Liver (tissue), 9 donors: ENCODE data around the gene CDC5L. TPM values are rescaled to one million over a fixed set of nuclear protein-coding genes. Genes with fewer than 3 reads are reported as not detected.

Source experiments
- DNase-seq: peaks from one replicate; pipeline ENCODE4 v3.0.0-alpha.2; 2017; ENCODE audit warnings: low spot score
- H3K27ac ChIP-seq, 2 donors: one replicate each; pipeline ENCODE4 v1.7.0; 2013; ENCODE audit warnings: inconsistent platforms in 2 of 2, low read length in 2 of 2, control low read depth in 1 of 2, low read depth in 1 of 2, mild to moderate bottlenecking in 1 of 2
- H3K27me3 ChIP-seq, 4 donors: one replicate each; pipeline versions ENCODE4 v1.6.1 to v1.7.0; 2013; ENCODE audit warnings: low read length in 3 of 4, inconsistent platforms in 1 of 4, mild to moderate bottlenecking in 1 of 4, moderate library complexity in 1 of 4; ENCODE audit not compliant: control insufficient read depth in 4 of 4, insufficient read depth in 4 of 4
- H3K36me3 ChIP-seq, 4 donors: one replicate each; pipeline versions ENCODE4 v1.6.1 to v1.7.0; 2013; ENCODE audit warnings: low read length in 3 of 4, mild to moderate bottlenecking in 3 of 4, low read depth in 1 of 4, moderate library complexity in 1 of 4; ENCODE audit not compliant: control insufficient read depth in 4 of 4, insufficient read depth in 3 of 4
- H3K4me1 ChIP-seq, 4 donors: one replicate each; pipeline versions ENCODE4 v1.6.1 to v1.7.0; 2013; ENCODE audit warnings: low read length in 3 of 4, mild to moderate bottlenecking in 3 of 4, moderate library complexity in 1 of 4; ENCODE audit not compliant: control insufficient read depth in 4 of 4, insufficient read depth in 4 of 4
- H3K4me3 ChIP-seq, 3 donors: one replicate each; pipeline versions ENCODE4 v1.6.1 to v1.7.0; 2013; ENCODE audit warnings: low read length in 3 of 3, control low read depth in 1 of 3, low read depth in 1 of 3, mild to moderate bottlenecking in 1 of 3
- H3K9ac ChIP-seq, 2 donors: one replicate each; pipeline ENCODE4 v1.7.0; 2013; ENCODE audit warnings: low read length in 2 of 2, mild to moderate bottlenecking in 2 of 2, moderate library complexity in 2 of 2, control low read depth in 1 of 2, low read depth in 1 of 2
- H3K9me3 ChIP-seq, 4 donors: one replicate each; pipeline versions ENCODE4 v1.6.1 to v1.7.0; 2013; ENCODE audit warnings: low read length in 3 of 4; ENCODE audit not compliant: control insufficient read depth in 4 of 4
- EGR1 ChIP-seq, 2 donors: IDR thresholded peaks; 2 replicates each; pipeline ENCODE4 v1.6.1; 2016 to 2018; ENCODE audit warnings: antibody characterized with exemption in 2 of 2, low read depth in 2 of 2
- FOXA1 ChIP-seq: IDR thresholded peaks from 2 replicates; pipeline ENCODE4 v1.6.1; 2016; ENCODE audit warnings: antibody characterized with exemption
- FOXA2 ChIP-seq: IDR thresholded peaks from 2 replicates; pipeline ENCODE4 v1.6.1; 2016; ENCODE audit warnings: antibody characterized with exemption
- GABPA ChIP-seq, 2 donors: IDR thresholded peaks in 1 of 2; conservative IDR thresholded peaks in 1 of 2; 2 replicates each; pipeline ENCODE4 v1.6.1; 2016; ENCODE audit warnings: antibody characterized with exemption in 2 of 2, mild to moderate bottlenecking in 1 of 2, moderate library complexity in 1 of 2
- HNF4A ChIP-seq, 2 donors: conservative IDR thresholded peaks; 2 replicates each; pipeline ENCODE4 v1.6.1; 2016; ENCODE audit warnings: antibody characterized with exemption in 2 of 2, mild to moderate bottlenecking in 2 of 2
- JUND ChIP-seq, 2 donors: IDR thresholded peaks; 2 replicates each; pipeline ENCODE4 v1.6.1; 2016; ENCODE audit warnings: antibody characterized with exemption in 2 of 2
- NR2F2 ChIP-seq: IDR thresholded peaks from 2 replicates; pipeline ENCODE4 v1.6.1; 2016; ENCODE audit warnings: antibody characterized with exemption
- RXRA ChIP-seq, 2 donors: IDR thresholded peaks; 2 replicates each; pipeline ENCODE4 v1.6.1; 2017 to 2018; ENCODE audit warnings: antibody characterized with exemption in 2 of 2, mild to moderate bottlenecking in 1 of 2
- SP1 ChIP-seq: IDR thresholded peaks from 2 replicates; pipeline ENCODE4 v1.6.1; 2018; ENCODE audit warnings: antibody characterized with exemption, mild to moderate bottlenecking
- TAF1 ChIP-seq: conservative IDR thresholded peaks from 2 replicates; pipeline ENCODE4 v1.6.1; 2016; ENCODE audit warnings: antibody characterized with exemption, mild to moderate bottlenecking
- YY1 ChIP-seq: IDR thresholded peaks from 2 replicates; pipeline ENCODE4 v1.6.1; 2016; ENCODE audit warnings: antibody characterized with exemption, mild to moderate bottlenecking
- WGBS: extraction: QIAGEN DNeasy Blood & Tissue Kit; methylation state at CpG from one replicate; pipeline ENCODE4 v1.1.7; 2013; 5-methylcytosine and 5-hydroxymethylcytosine counted together
- polyA plus RNA-seq, 2 donors: library from polyadenylated mRNA; stranded (reverse) in 1 of 2; unstranded in 1 of 2; fragments of 200-250 nt in 1 of 2; fragments of >200 nt in 1 of 2; fragmentation: Nextera tagmentation in 1 of 2; extraction: Ambion mirVana in 1 of 2; gene quantifications; one replicate each; pipeline versions ENCODE4 v1.2.1 to v1.2.3, GENCODE V29; 2013 to 2015
- total RNA-seq, 2 donors: library from RNA; depleted of rRNA; stranded (reverse); fragments of >200 nt; gene quantifications; one replicate each; pipeline ENCODE4 v1.2.3, GENCODE V29; 2014
- TF ChIP-seq, protein P1 (sequence below): fragments of 150-350 bp; IDR thresholded peaks from 2 replicates; pipeline ENCODE4 v1.5.1; 2017; ENCODE audit warnings: improper control_type of control experiment, low read depth, low read length; ENCODE audit not compliant: missing input control
- TF ChIP-seq, protein P2 (sequence below): IDR thresholded peaks from 2 replicates; pipeline ENCODE4 v1.6.1; 2016; ENCODE audit warnings: antibody characterized with exemption, mild to moderate bottlenecking
- TF ChIP-seq, protein P3 (sequence below): IDR thresholded peaks from 2 replicates; pipeline ENCODE4 v1.6.1; 2016; ENCODE audit warnings: antibody characterized with exemption
- TF ChIP-seq, protein P4 (sequence below): IDR thresholded peaks from 2 replicates; pipeline ENCODE4 v1.6.1; 2016; ENCODE audit warnings: antibody characterized with exemption
- donor health status: healthy.
- donor health status: healthy.
- donor health status: healthy.
- donor health status: healthy.
- donor health status: healthy.

The CDC5L gene
- total RNA-seq (10 to 100 TPM; 12.2 to 12.3 TPM), polyA plus RNA-seq (1 to 10 TPM; 5.4 to 9.8 TPM)

DNA sequence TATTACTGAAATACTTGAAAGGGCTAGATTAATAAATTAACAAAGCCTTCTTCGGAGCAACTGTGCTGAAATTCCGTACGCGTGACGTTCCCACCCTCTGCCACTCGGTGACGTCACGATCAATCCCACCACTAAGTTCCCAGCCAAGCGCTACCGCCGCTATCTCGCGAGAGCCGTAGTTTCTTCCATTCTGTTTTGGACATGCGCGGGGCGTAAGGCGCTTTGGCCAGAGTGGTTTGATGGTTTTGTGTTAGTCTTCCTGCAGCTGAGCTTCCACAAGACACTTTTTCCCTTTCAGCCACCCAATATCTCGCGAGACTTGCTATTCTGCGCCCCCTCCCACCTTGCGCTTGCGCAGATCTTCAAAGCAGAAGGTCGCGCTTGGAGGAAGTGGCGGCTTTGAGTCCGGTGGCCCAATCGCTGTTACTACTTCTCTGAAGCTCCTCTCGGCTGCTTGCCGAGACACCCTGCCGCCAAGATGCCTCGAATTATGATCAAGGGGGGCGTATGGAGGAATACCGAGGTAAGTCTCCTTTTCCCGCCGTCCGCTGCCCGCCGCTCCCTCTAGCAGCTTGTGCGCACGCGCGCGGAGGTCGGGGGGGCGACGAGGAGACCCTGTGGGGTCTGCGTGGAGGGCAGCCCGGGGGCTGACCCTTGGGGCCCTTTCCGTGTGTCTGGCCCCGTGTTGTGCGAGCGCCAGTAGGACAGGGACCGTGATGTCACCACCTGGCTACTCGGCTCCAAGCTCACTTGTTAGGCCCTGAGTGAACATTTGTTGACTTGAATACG lies at the start of gene CDC5L:
CDC5L (plus strand) TSS at position 361 of the 789 bp plus-strand sequence; CDS start at position 479, 118 bp downstream.
- H3K4me1 ChIP-seq = peaks cover 0 to 44% (median 30%) of the 10 kb centered on the region in 4 donors
- TF ChIP-seq JUND (IDR thresholded peaks at IDR 0.05) = peak; percentile 19 to 69
- TF ChIP-seq FOXA2 = no peak
- peak in 1 of 2 donors; percentile 52 for TF ChIP-seq GABPA (IDR thresholded peaks at IDR 0.05 in 1 of 2, conservative IDR thresholded peaks at IDR 0.05 in 1 of 2)
- TF ChIP-seq, protein P1, sequence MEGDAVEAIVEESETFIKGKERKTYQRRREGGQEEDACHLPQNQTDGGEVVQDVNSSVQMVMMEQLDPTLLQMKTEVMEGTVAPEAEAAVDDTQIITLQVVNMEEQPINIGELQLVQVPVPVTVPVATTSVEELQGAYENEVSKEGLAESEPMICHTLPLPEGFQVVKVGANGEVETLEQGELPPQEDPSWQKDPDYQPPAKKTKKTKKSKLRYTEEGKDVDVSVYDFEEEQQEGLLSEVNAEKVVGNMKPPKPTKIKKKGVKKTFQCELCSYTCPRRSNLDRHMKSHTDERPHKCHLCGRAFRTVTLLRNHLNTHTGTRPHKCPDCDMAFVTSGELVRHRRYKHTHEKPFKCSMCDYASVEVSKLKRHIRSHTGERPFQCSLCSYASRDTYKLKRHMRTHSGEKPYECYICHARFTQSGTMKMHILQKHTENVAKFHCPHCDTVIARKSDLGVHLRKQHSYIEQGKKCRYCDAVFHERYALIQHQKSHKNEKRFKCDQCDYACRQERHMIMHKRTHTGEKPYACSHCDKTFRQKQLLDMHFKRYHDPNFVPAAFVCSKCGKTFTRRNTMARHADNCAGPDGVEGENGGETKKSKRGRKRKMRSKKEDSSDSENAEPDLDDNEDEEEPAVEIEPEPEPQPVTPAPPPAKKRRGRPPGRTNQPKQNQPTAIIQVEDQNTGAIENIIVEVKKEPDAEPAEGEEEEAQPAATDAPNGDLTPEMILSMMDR = no peak
- TF ChIP-seq SP1 = peak; percentile 53
- TF ChIP-seq, protein P2, sequence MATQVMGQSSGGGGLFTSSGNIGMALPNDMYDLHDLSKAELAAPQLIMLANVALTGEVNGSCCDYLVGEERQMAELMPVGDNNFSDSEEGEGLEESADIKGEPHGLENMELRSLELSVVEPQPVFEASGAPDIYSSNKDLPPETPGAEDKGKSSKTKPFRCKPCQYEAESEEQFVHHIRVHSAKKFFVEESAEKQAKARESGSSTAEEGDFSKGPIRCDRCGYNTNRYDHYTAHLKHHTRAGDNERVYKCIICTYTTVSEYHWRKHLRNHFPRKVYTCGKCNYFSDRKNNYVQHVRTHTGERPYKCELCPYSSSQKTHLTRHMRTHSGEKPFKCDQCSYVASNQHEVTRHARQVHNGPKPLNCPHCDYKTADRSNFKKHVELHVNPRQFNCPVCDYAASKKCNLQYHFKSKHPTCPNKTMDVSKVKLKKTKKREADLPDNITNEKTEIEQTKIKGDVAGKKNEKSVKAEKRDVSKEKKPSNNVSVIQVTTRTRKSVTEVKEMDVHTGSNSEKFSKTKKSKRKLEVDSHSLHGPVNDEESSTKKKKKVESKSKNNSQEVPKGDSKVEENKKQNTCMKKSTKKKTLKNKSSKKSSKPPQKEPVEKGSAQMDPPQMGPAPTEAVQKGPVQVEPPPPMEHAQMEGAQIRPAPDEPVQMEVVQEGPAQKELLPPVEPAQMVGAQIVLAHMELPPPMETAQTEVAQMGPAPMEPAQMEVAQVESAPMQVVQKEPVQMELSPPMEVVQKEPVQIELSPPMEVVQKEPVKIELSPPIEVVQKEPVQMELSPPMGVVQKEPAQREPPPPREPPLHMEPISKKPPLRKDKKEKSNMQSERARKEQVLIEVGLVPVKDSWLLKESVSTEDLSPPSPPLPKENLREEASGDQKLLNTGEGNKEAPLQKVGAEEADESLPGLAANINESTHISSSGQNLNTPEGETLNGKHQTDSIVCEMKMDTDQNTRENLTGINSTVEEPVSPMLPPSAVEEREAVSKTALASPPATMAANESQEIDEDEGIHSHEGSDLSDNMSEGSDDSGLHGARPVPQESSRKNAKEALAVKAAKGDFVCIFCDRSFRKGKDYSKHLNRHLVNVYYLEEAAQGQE = peak; percentile 57
- TF ChIP-seq FOXA1 = no peak
- peak in 1 of 2 donors; percentile 46 for TF ChIP-seq EGR1 (IDR thresholded peaks at IDR 0.05; ENCODE audit: low read depth in 2 of 2)
- no peak for TF ChIP-seq NR2F2
- TF ChIP-seq, protein P3, sequence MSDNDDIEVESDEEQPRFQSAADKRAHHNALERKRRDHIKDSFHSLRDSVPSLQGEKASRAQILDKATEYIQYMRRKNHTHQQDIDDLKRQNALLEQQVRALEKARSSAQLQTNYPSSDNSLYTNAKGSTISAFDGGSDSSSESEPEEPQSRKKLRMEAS = no peak
- peak; percentile 59 for TF ChIP-seq TAF1
- TF ChIP-seq YY1 = peak; percentile 82
- TF ChIP-seq RXRA (IDR thresholded peaks at IDR 0.05) = peak in 1 of 2 donors; percentile 11
- no peak for TF ChIP-seq HNF4A (conservative IDR thresholded peaks at IDR 0.05)
- TF ChIP-seq, protein P4, sequence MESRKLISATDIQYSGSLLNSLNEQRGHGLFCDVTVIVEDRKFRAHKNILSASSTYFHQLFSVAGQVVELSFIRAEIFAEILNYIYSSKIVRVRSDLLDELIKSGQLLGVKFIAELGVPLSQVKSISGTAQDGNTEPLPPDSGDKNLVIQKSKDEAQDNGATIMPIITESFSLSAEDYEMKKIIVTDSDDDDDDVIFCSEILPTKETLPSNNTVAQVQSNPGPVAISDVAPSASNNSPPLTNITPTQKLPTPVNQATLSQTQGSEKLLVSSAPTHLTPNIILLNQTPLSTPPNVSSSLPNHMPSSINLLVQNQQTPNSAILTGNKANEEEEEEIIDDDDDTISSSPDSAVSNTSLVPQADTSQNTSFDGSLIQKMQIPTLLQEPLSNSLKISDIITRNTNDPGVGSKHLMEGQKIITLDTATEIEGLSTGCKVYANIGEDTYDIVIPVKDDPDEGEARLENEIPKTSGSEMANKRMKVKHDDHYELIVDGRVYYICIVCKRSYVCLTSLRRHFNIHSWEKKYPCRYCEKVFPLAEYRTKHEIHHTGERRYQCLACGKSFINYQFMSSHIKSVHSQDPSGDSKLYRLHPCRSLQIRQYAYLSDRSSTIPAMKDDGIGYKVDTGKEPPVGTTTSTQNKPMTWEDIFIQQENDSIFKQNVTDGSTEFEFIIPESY = peak; percentile 100
- peaks cover 0 to 11% (median 7%) of the 10 kb centered on the region in 4 donors for H3K36me3 ChIP-seq
- DNase-seq = peak; percentile 90
- peak within 1 kb of the TSS; percentile 61 to 95 (median 94) for H3K4me3 ChIP-seq
- WGBS = under 1% methylated on average over 56 of the region's 56 CpGs
- no peaks in the 10 kb centered on the region for H3K9me3 ChIP-seq
- peak within 1 kb of the TSS; percentile 100 for H3K27ac ChIP-seq
- H3K27me3 ChIP-seq = no peaks in the 10 kb centered on the region
- peak within 1 kb of the TSS; percentile 99 to 100 for H3K9ac ChIP-seq
